K562 (cell line): ENCODE data around the gene PDE11A. TPM values are rescaled to one million over a fixed set of nuclear protein-coding genes. Genes with fewer than 3 reads are reported as not detected.
A peak's percentile ranks its signal among the peaks of the same experiment; 100 is the strongest.

Experiments used
- BDP1 ChIP-seq: IDR thresholded peaks from 3 replicates; pipeline ENCODE4 v1.6.1; 2011; ENCODE audit not compliant: insufficient read length, insufficient read depth
- CEBPB ChIP-seq: fragments of 450-650 bp; IDR thresholded peaks from 2 replicates; pipeline ENCODE4 v1.6.1; 2016; ENCODE audit warnings: missing genetic modification characterization, missing compliant biosample characterization
- DDX20 ChIP-seq: fragments of 450-650 bp; IDR thresholded peaks from 2 replicates; pipeline ENCODE4 v1.6.1; 2016; ENCODE audit warnings: missing genetic modification characterization, low read depth, mild to moderate bottlenecking, missing compliant biosample characterization, moderate library complexity
- GABPB1 ChIP-seq: sonication (generic); formaldehyde crosslinking; IDR thresholded peaks from 2 replicates; pipeline ENCODE4 v1.8.0; 2022; ENCODE audit warnings: mild to moderate bottlenecking, missing genetic modification reagents
- IRF1 ChIP-seq: sonication (generic); formaldehyde crosslinking; IDR thresholded peaks from 2 replicates; pipeline ENCODE4 v1.8.0; 2022; ENCODE audit warnings: missing genetic modification reagents, mild to moderate bottlenecking, borderline replicate concordance
- IRF9 ChIP-seq: fragments of 450-650 bp; IDR thresholded peaks from 2 replicates; pipeline ENCODE4 v1.6.1; 2016; ENCODE audit warnings: missing biosample characterization, missing genetic modification characterization
- MECOM ChIP-seq: fragments of 250-450 bp; sonication (Bioruptor Pico); IDR thresholded peaks from 2 replicates; pipeline ENCODE4 v1.8.0; 2022; ENCODE audit warnings: inconsistent platforms
- MTA3 ChIP-seq: fragments of 450-650 bp; formaldehyde crosslinking; IDR thresholded peaks from 2 replicates; pipeline ENCODE4 v1.6.1; 2017; ENCODE audit warnings: mild to moderate bottlenecking, borderline replicate concordance
- NR2C1 ChIP-seq, 2 experiments: fragments of 450-650 bp; IDR thresholded peaks; 2 replicates each; pipeline ENCODE4 v1.6.1; 2017; ENCODE audit warnings: mild to moderate bottlenecking in 2 of 2, antibody characterized with exemption in 1 of 2, inconsistent platforms in 1 of 2, missing compliant biosample characterization in 1 of 2, missing genetic modification characterization in 1 of 2
- RBFOX2 ChIP-seq: fragments of 200-400 bp; formaldehyde crosslinking; IDR thresholded peaks from 2 replicates; pipeline ENCODE4 v1.6.1; 2017; ENCODE audit warnings: low read depth, mild to moderate bottlenecking, low read length, moderate library complexity
- RNF219 ChIP-seq: fragments of 250-450 bp; sonication (Bioruptor Pico); IDR thresholded peaks from 2 replicates; pipeline ENCODE4 v1.5.0; 2022; ENCODE audit warnings: mild to moderate bottlenecking
- ZBTB40 ChIP-seq, 2 experiments: fragments of 450-650 bp in 1 of 2; sonication (generic) in 1 of 2; formaldehyde crosslinking in 1 of 2; IDR thresholded peaks; 2 replicates each; pipeline versions ENCODE4 v1.7.1 to v1.9.0; 2016 to 2022; ENCODE audit warnings: inconsistent platforms in 1 of 2, mild to moderate bottlenecking in 1 of 2, missing genetic modification reagents in 1 of 2
- ZNF133 ChIP-seq: fragments of 250-450 bp; sonication (Bioruptor Pico); IDR thresholded peaks from 2 replicates; pipeline ENCODE4 v1.4.0; 2020; ENCODE audit warnings: mild to moderate bottlenecking
- polyA plus RNA-seq, 8 experiments: library from polyadenylated mRNA; depleted of rRNA in 4 of 8; stranded (reverse) in 5 of 8; unstranded in 3 of 8; fragments of >200 nt; fragmentation: Nextera tagmentation in 2 of 8; fragmentation: Illumina TruSeq in 1 of 8; extraction: Ambion mirVana in 2 of 8; extraction: Trizol in 1 of 8; gene quantifications; 2 replicates each; pipeline versions ENCODE4 v1.2.1 to v1.2.3, GENCODE V29; 2011 to 2014; ENCODE audit warnings: inconsistent platforms in 1 of 8, missing spikeins in 1 of 8
- total RNA-seq, 7 experiments: library from RNA; depleted of rRNA in 6 of 7; stranded (reverse); fragments of >200 nt in 6 of 7; fragmentation: Illumina TruSeq in 2 of 7; extraction: Trizol in 2 of 7; gene quantifications; 2 replicates each; pipeline versions ENCODE4 v1.2.1 to v1.2.3, GENCODE V29; 2011 to 2021; ENCODE audit warnings: low replicate concordance in 1 of 7

The PDE11A gene
- total and polyA plus RNA-seq, 9 of the 15 experiments (the other 6 are each of a cell fraction or from before 2014, with no cell fraction given) = 3.2 to 22.1 (median 5.7) TPM

- TF ChIP-seq IRF9 = peak; percentile 66; the same call in 1 of the 2 replicates
- no peak for TF ChIP-seq MECOM (CRISPR knock-in tag)
- TF ChIP-seq RNF219 (CRISPR knock-in tag) = no peak
- TF ChIP-seq RBFOX2 = 0 out of 2 replicates have a peak, but pooled peaks have one; percentile 27
- 0 out of 2 replicates have a peak, but pooled peaks have one; percentile 23 for TF ChIP-seq DDX20 (tag)
- peak; percentile 77; the same call in 1 of the 2 replicates for TF ChIP-seq MTA3
- peak; percentile 94 for TF ChIP-seq CEBPB (tag)
- TF ChIP-seq NR2C1 (IDR thresholded peaks at IDR 0.05) = no peak
- TF ChIP-seq NR2C1 (tag; IDR thresholded peaks at IDR 0.05) = no peak
- TF ChIP-seq ZBTB40 (IDR thresholded peaks at IDR 0.05) = no peak
- no peak for TF ChIP-seq ZBTB40 (CRISPR knock-in tag; IDR thresholded peaks at IDR 0.05)
- no peak for TF ChIP-seq ZNF133 (CRISPR knock-in tag)
- TF ChIP-seq GABPB1 (CRISPR knock-in tag) = no peak
- no peak for TF ChIP-seq BDP1
- TF ChIP-seq IRF1 (CRISPR knock-in tag) = no peak
Observed at GRCh38 chr2:177693658-177694339, 378.8 kb downstream of the PDE11A start (continued).
